NB4 (cell line): Measurements from ENCODE around the gene BORCS6.
"Not testable (repeated sequence)": the region's sequence is repeated elsewhere in the genome, so short reads cannot be mapped to it uniquely, and the experiment has no call there.

Experiments
- DNase-seq: peaks from one replicate; pipeline ENCODE4 v3.0.0; 2010; ENCODE audit warnings: low read depth
- H3K4me3 ChIP-seq: one replicate; pipeline ENCODE4 v1.5.1; 2011; ENCODE audit warnings: mild to moderate bottlenecking, low read depth, low read length, moderate library complexity
- CTCF ChIP-seq: IDR thresholded peaks from one replicate; pipeline ENCODE4 v1.5.1; 2012; ENCODE audit warnings: low read depth, low read length
- MAX ChIP-seq: IDR thresholded peaks from 2 replicates; pipeline ENCODE4 v1.6.1; 2011; ENCODE audit warnings: low read depth, low read length
- MYC ChIP-seq: IDR thresholded peaks from 2 replicates; pipeline ENCODE4 v1.6.1; 2011; ENCODE audit warnings: low read depth, low read length
- POLR2A ChIP-seq: IDR thresholded peaks from 2 replicates; pipeline ENCODE4 v1.6.1; 2011; ENCODE audit warnings: mild to moderate bottlenecking; ENCODE audit not compliant: insufficient read length; ENCODE audit errors: extremely low read depth

Gene BORCS6

GRCh38 chr17:8176998-8177731 lies 12.8 kb downstream of the BORCS6 start:
- DNase-seq = no peak
- no peak for TF ChIP-seq CTCF
- TF ChIP-seq MAX = no peak
- no peak for TF ChIP-seq MYC
- TF ChIP-seq POLR2A = no peak
- peak overlapping the region; percentile 64 for H3K4me3 ChIP-seq

GRCh38 chr17:8176197-8176940 lies 13.6 kb downstream of the BORCS6 start, which contains the start of gene TMEM107:
Gene TMEM107 (minus strand): TSS chr17:8176380. CDS start chr17:8176286, 94 bp downstream.
- peak within 1 kb of the TSS; percentile 64 for H3K4me3 ChIP-seq
- TF ChIP-seq MYC = no peak
- no peak for TF ChIP-seq POLR2A
- no peak for TF ChIP-seq CTCF
- no peak for TF ChIP-seq MAX
- peak; percentile 88 for DNase-seq

- DNase-seq = peak; percentile 61
- TF ChIP-seq POLR2A (no peak), MAX (no peak), MYC (no peak), CTCF (no peak)
- peak overlapping the region; percentile 64 for H3K4me3 ChIP-seq
Measured at GRCh38 chr17:8175795-8176196, 14.2 kb downstream of the BORCS6 start.

GRCh38 chr17:8173871-8174322 lies 16.1 kb downstream of the BORCS6 start:
- no peak for DNase-seq
- peak overlapping the region; percentile 68 for H3K4me3 ChIP-seq
- no peak for TF ChIP-seq POLR2A
- no peak for TF ChIP-seq MYC
- no peak for TF ChIP-seq MAX
- TF ChIP-seq CTCF = no peak

GRCh38 chr17:8173056-8173870 lies 16.7 kb downstream of the BORCS6 start:
- no peak for TF ChIP-seq MAX
- peak; percentile 100 for TF ChIP-seq POLR2A
- TF ChIP-seq CTCF = no peak
- no peak; the same call in 1 of the 2 replicates for TF ChIP-seq MYC
- peak; percentile 94 for DNase-seq
- H3K4me3 ChIP-seq = peak overlapping the region; percentile 68

GRCh38 chr17:8170186-8170585 lies 19.8 kb downstream of the BORCS6 start:
- not testable (repeated sequence) for H3K4me3 ChIP-seq, DNase-seq
